ENCODE data around the gene GPR183.

The GPR183 gene, protein sequence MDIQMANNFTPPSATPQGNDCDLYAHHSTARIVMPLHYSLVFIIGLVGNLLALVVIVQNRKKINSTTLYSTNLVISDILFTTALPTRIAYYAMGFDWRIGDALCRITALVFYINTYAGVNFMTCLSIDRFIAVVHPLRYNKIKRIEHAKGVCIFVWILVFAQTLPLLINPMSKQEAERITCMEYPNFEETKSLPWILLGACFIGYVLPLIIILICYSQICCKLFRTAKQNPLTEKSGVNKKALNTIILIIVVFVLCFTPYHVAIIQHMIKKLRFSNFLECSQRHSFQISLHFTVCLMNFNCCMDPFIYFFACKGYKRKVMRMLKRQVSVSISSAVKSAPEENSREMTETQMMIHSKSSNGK

DNA sequence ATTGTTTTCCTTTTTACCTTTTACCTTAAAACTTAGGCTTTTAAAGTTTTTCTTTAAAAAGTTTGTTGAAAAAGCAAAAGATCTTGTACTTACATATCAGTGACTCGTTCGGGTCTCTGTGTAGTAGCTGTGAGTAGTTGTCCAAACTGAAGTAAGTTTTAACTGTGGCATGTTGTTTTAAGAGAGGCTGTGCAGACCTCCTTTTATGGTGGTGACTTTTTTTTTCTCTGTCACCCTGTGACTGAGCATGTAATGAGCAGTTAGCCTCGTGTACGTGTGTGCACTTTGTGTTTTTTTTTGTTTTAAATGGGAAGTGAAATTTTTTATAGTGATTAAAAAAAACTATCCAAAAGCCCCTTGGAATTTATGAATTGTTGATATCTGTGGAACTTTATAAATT is at the start of gene GPR183:
TSS of gene GPR183 (minus strand) at position 153 of the 400 bp plus-strand sequence. CDS start 11,254 bp downstream, outside the sequence.
- no peak for DNase-seq (ENCODE audit: low read depth)

DNA sequence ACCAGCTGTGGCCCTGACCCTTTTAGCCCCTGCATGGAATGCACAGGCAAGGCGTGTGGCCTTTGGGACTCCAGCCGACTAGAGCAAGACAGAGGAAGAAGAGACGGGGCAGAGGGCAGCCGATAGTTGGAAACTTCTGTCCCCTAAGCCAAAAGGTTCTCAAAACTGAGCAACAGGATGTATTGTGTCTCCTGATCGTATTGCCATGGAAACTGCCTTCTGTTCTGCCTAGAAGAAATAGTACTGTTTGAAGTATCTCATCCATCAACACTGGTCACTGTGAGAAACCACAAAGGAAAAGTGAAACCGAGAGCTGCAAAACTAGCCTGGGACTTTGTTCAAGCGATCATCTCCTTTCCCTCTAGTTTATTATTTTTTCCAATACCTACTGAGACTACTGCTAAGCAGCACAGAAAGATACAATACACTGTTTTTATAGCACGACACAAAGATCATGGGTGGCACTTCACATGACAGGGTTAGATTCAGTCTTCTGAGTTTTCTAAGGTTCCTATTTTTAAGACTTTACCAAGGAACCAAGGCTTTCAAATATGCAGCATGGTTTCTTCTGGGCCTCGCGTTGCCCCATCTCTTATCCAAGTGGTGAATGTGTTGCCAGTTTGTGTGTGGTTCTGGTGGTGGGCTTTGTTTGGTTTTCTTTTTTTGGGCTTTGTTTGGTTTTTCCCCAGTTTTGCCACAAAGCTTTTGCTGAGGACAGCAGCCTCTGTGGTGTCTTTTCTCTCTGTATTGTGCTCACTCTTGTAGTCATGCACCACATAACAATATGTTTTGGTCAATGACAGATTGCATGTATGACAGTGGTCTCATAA is 49.3 kb upstream of the GPR183 start:
- DNase-seq (ENCODE audit: low read depth): peak; percentile 56

DNA sequence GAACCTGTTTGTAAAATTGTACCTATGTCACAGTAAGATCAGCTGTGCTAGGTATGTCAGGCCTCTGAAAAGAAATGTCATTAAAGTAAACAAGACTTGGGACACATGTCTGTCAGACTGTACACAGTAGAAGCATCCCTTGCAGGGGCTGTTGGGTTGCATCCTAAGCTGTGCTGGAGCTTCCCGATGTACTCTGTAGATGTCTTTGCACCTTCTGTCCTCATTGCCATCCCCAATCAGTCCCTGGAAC is 48.7 kb upstream of the GPR183 start:
- DNase-seq (ENCODE audit: low read depth): no peak

DNA sequence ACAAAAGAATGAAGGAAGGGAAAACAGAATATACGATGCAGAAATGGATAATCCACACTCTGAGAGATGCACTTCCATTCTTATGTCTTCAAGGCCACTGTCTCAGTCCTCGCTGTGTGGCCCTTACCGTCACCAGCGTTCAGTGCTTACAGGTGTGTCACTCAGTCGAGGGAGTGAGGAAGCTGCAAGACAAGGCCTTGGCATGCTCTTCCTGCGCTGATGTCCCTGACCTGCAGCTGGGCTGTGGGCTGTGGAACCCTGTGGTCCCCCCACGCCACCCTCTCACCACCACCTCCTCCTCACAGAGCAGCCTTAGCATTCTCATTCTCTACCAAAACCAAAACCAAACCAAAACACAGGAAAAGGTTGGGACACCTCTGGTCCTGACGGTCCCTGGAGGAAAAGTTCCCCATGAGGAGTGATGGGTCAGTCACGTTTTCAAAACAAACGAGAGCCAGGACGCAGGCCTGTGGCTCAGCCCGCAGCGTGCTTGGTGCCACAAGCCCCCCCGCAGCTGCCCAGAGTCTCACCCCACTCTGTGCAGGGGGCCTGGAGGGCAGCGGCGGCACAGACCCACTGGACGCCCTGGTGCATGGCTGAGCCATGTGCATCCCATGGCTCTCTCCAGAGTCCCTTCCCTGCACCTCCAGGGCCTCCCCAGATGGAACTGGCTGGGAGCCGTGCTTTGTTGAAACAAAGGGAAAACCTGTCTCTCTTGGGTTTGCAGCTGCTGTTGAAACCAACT is 48.2 kb upstream of the GPR183 start:
- DNase-seq (ENCODE audit: low read depth): no peak

DNA sequence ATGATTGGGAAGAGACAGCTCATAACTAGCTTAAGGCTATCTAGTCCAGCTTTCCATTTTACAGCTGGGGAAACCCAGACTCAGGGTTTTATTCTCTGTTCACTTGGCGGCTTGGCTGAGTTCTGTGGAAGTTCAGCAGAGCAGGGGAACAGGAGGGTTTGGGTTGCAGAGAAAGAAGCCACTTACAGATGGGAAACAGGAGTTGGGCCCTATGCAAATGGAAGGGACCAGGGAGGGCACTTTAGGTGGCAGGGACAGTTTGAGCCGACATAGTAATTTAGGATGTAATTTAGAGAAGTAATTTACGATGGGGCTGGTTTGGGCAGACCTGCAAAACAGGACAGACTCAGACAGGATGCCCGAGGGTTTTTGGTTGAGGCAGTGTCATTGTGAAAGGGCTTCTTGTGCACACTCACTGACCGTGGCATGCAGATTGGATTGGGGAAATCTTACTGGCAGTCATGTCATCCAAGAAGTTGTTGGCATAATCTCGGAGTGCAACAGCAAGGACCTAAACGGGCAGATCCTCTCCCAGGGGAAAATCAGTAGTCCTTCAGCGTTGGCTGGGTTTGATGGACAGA is 47.3 kb upstream of the GPR183 start:
- no peak for DNase-seq (ENCODE audit: low read depth)

DNA sequence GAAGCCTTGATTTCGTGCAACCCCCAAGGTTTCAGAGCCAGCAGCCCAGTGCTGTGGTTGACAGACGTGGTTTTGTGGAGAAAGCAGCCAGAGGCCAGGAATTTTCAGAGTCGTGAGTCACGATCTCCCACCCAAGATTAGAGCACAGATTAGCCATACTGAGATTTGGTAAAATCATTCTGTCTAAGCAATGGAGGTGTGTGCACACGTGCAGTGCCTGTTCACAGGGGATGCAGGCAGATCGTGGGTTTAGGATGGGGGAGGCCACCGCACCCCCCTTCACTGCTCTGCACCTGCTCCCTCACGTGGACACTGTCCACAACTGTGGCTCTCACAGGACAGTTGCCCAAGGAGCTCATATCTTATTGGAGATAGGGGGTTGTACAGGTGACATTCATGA is 46.6 kb upstream of the GPR183 start:
- peak; percentile 24 for DNase-seq (ENCODE audit: low read depth)

DNA sequence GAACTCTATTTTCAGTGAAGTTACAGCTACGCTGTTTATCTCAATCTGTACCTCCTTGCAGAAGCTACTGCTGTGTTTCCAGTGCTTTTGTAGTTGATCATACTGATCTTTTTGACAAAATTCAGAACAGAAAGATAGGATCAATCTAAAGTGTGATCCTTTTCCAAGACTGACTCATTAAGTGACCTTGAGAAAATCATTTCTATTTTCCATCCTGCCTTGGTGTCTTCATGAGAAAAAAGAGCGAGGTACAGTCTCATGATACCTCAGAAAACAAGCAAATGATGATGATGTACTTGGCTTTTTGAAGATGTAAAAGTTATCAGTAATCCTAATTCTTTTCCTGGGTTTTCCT is 46.0 kb upstream of the GPR183 start:
- no peak for DNase-seq (ENCODE audit: low read depth)

DNA sequence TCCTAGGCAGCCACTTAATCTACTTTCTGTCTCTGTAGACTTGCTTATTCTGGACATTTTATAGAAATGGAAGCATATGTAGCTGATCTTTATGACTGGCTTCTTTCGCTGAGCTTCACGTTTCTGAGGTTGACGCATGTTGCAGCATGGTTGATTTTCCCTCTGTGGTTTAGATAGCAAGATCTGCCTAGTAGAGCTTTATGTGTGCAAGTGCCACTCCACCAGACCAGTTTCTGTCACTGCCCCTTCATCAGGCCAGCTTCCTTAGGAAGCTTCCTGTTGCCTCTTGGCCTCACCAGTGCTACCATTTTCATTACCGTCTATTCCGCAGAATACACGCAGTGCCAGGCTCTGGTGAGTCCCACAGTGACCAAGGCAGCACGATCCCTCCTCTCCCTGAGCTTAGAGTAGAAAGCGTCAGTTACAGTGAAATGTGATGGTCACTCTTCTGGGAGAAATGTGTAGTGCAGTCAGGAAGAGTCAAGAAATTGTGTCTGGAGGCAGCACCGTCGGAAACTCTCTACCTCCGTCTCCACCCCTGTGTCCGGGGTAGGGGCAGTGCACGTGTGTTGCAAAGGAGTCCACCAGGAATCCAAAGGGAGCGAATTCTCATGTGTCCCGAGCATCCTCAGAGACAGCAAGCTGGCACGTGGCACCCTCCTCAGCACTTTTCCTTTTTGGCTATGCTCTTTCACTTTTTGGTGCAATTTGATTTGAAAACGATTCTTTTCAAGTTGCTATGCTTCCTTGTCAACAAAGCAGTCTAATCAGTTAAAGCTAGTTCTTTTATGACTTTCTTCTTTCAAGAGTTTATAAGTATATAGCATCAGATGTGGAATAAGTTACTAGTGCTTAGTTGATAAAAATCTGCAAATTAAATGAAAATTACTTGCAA is 45.4 kb upstream of the GPR183 start:
- DNase-seq (ENCODE audit: low read depth): no peak

DNA sequence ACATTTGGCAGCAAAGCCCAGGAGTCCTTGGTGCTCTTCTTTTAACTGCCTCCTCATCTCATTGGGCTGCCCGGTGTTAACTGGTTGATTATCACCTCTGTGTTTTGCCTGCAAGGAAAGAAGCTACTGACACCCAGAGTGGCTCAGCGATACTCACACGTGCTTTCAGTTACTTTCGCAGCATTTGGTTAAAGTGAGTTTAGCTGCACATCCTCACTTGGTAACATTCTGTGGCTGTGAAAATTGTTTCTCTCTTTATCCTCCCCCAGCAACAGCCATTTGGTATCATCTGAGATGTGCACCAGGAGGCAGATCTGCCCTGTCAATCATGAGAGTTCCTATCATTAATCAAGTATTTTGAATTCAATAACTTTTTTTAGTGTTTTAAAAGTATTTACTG is 44.6 kb upstream of the GPR183 start:
- no peak for DNase-seq (ENCODE audit: low read depth)

DNA sequence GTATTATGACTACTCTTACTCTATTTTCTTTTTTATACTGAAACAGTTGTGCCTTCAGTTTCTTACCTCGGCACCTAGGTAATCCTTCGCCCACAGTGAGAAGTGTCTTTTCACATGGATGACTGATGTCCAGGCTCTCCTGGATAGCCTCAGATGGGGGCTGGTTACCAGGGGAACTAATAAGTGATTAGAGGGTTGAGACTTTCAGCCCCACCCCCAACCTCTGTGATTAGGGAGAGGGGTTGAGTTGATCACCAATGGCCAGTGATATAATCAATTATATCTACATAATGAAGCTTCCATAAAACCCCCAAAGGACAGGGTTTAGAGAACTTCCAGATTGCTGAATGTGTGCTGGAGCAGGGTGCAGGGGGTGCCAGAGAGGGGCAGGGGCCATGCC is 43.0 kb upstream of the GPR183 start:
- DNase-seq (ENCODE audit: low read depth): no peak

DNA sequence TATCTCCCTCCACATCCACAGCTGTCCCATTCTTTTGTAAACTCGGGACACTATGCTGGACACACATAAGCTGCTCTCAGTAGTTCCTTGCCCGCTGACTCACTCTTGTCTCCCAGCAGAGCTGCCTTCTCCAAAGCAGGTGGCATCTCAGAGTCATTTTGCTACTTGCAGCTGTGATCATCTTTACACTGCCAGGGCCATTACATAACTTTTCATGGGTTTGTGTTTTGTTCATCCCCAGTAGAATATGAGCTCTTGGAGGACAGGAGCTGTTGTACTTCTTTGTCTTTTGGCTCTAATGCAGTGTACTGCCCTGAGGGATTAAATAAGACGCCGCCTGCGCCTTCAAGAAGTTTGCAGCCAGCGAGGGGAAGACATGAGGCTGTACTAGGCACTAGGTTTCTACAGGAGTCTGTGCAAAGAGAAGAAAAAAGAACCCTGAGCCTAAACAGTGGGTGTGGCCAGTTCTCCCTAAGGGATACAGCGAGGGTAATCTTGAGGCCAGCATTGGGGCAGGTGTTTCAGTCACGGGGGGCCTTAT is 40.8 kb upstream of the GPR183 start:
- no peak for DNase-seq (ENCODE audit: low read depth)

DNA sequence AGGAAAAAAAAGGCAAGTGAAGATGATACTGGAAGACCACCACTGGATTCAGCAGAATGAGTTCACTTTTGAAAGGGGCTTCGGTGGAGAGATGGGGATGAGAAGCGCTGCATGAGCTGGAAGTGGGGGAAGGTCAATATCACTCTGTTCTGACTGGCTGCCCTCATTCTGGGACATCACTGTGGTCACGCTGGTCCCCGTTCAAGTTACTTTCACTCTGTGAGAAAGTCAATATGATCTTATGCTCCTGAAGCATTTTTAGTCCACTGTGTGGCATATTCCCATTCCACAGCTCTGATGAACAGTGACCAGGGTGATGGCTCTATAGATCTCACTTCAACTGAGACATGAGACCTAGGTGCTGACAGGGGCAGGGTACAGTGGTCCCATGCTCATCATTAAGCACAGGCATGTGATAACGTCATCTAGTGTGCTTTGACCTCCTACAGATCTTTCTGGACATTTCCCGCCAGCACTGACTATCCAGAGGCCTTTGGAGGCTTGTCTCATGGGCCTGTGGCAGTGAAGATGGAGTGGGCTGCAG is 40.2 kb upstream of the GPR183 start:
- no peak for DNase-seq (ENCODE audit: low read depth)

DNA sequence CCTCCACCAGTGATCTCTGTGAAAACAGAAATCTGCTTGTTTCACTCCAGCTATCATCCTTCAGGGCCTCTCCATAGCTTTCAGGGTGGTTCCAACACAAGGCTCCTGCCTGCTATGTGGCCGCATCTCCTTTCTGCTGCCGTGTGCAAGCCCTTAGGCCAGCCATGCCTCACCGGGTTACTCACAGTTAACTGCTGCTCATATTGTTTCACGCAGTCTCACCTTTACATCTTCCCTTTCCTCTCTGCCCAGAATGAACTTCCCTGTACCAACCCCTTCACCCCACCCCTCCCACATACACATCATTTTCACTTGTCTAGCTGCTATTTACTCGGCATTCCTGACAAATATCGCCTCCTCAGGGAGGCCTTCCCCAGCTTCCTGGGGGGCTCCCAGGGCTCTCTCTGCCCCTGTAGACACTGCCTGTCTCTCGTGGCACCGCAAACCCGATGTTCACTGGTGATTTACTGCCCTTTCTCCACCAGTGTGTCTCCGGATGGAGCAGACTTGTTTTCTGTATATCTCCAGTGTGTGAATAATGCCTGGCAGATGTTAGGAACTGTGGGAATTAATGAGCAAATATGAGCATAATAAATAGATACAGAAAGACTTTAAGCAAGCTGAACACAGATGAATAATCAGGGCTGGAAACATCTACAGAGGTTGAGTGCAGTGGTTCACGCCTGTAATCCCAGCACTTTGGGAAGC is 39.3 kb upstream of the GPR183 start:
- DNase-seq (ENCODE audit: low read depth): no peak

DNA sequence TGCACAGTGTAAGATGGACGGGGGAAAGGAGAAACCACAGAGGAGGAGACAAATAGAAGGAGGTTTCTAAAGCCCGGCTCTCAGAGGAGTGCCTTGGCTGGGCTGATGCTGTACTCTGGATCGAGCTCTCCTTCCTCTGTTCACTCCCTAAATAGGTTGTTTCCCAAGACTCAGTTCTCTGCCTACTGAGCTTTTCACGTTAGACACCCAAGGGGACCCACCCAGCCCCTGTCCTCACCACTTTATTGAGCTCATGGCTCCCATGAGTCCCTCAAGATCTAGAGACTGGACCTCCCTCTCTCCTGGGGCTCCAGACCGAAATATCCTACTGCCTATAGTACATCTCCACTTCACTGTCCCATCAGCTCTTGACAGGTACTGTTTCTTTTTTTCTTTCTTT is 38.1 kb upstream of the GPR183 start:
- DNase-seq (ENCODE audit: low read depth): no peak

DNA sequence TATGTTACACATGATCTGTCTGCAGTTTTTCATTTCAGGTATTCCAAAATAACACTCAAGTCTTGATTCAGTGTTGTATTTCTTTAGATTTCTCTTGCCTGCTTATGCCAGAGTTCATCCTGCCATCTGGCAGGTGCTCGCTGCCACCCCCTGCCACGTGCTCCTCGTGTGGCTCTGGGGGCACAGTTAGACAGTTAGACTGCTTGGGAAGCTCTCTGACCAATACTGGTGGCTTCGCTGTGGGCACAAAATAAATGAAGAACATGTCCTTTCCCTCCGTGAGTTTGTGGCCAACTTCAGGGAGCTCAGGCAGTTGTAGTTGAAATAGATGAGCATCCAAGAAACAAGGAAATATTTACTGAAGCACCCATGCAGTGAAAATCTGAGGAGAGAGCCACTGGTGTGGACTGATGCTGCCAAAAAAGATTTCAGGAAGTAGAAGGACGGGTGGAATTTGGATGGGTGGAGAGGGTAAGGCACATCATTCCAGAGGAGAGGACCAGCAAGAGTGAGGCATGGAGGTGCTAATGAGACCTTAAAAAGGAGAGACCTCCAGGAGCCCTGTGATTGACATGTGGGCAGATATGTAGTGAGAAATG is 37.5 kb upstream of the GPR183 start:
- no peak for DNase-seq (ENCODE audit: low read depth)

DNA sequence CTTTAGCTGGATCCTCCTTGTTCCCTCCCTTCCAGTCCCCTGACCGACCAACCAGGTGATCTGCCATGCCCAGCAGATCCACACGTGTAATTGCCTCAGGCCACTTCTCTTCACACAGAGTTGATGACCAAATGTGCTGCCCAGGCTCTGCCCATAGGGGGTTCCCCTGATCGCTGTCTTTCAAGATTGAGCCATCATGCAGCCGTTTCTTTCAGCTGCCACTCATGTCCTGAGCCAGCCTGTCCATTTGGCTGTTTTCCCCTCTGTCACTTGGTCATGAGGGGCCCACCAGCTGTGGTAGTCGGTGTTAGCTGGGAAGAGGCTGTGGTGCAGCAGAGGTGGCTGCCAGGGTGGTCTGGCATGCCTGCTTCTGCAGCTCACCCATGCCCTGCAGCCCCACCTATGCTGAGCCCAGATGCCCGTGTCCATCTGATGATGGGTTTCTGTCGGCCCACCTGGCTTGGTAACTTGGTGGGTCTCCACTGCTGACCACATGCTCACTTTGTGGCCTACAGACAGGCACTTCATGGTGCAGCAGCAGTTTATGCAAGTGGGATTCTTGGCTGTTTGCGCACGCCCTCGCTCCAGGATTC is 35.6 kb upstream of the GPR183 start:
- DNase-seq (ENCODE audit: low read depth): no peak

DNA sequence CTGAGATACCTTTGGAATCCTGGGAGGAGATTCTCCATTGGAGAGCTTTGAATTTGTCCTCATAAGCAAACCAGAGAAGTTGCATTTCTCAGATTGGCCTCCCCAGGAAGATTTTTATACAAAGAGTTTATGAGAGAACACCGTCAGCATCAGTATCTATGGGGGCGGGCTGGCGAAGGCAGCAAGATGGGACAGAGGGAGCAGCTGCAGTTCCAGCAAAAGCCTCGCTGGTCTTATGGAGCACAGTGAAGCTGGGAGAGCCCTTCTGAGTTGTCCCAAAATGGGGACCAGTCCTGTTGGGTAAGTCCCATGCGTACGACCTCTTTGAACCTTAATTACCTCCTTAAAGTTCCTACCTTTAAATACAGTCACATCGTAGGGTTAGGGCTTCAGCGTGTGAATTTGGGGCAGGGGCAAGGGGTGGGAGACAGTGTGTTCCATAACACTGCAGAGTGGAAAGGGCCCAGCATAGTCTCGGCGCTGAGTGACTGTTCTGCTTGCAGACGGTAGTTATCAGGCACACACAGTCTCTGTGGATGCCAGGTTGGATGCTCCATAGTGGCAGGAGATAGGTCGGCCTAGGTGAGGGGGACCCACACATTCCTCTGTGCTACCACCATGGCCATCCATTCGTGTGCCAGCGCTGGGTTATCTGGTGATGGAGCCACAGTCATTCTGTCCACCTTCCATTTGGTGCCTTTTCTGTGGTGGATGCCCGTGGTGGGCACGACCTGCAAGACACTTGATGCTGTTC is 34.9 kb upstream of the GPR183 start:
- no peak for DNase-seq (ENCODE audit: low read depth)

DNA sequence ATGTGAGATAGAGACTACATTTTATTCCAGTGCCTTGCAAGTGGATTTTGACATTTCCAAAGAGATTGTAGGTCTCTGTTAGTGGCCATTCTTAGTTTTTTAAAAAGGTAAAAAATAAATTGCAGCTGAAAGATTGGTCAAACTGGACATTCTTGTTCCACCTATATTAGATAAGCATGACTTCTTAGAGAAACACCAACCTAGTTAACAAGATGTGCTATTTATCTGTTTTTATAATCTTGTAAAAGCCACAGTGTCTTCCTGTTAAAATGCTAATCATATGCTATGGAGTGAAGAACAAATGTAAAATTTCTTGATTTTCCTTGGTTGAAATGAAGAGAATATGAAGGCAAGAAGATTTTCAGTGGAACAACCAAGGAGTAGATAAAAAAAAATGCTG is 33.4 kb upstream of the GPR183 start:
- DNase-seq (ENCODE audit: low read depth): no peak

Measured in T-helper 22 cell (primary cell).